Lung microvascular endothelial cell (primary cell): ENCODE measurements around the gene ZFHX3. TPM values are rescaled to one million over a fixed set of nuclear protein-coding genes. Genes with fewer than 3 reads are reported as not detected.
A peak's percentile ranks its signal among the peaks of the same experiment; 100 is the strongest.

Experiments used
- DNase-seq, 2 donors: peaks; one replicate each; pipeline versions ENCODE4 v3.0.0 to v3.0.0-alpha.2; 2010; ENCODE audit warnings: low read depth in 2 of 2
- total RNA-seq: library from RNA; depleted of rRNA; stranded (reverse); fragments of >200 nt; gene quantifications from 2 replicates; pipeline ENCODE4 v1.2.1, GENCODE V29; 2014

The ZFHX3 gene
- total RNA-seq, 1 donor from 2014 or later, result 7.9 TPM

GRCh38 chr16:72956124-72957064 is 91.5 kb downstream of the ZFHX3 start:
- DNase-seq, result peak in 1 of 2 donors; percentile 94

- no peak for DNase-seq
Measured at GRCh38 chr16:72952811-72953271, 95.1 kb downstream of the ZFHX3 start.

GRCh38 chr16:72952404-72952803 is 95.5 kb downstream of the ZFHX3 start:
- no peak for DNase-seq

- no peak for DNase-seq
Measured at GRCh38 chr16:72951916-72952315, 96.0 kb downstream of the ZFHX3 start.

- DNase-seq, result no peak
Measured at GRCh38 chr16:72950669-72951068, 97.3 kb downstream of the ZFHX3 start.

- no peak for DNase-seq
Measured at GRCh38 chr16:72948238-72948829, 99.6 kb downstream of the ZFHX3 start.

- no peak for DNase-seq
Measured at GRCh38 chr16:72947379-72948237, 100.3 kb downstream of the ZFHX3 start.

- no peak for DNase-seq
Measured at GRCh38 chr16:72946474-72947194, 101.3 kb downstream of the ZFHX3 start.

GRCh38 chr16:72946063-72946462 is 101.9 kb downstream of the ZFHX3 start:
- no peak for DNase-seq

- no peak for DNase-seq
Measured at GRCh38 chr16:72945611-72946010, 102.3 kb downstream of the ZFHX3 start.

- no peak for DNase-seq
Measured at GRCh38 chr16:72944757-72945485, 103.0 kb downstream of the ZFHX3 start.

- peak in 1 of 2 donors; percentile 65 for DNase-seq
Measured at GRCh38 chr16:72942021-72942420, 105.9 kb downstream of the ZFHX3 start.

- DNase-seq, result no peak
Measured at GRCh38 chr16:72940886-72941285, 107.0 kb downstream of the ZFHX3 start.

- no peak for DNase-seq
Measured at GRCh38 chr16:72939247-72939646, 108.7 kb downstream of the ZFHX3 start.

- peak; percentile 22 to 77 for DNase-seq
Measured at GRCh38 chr16:72938795-72939164, 109.1 kb downstream of the ZFHX3 start.

- no peak for DNase-seq
Measured at GRCh38 chr16:72937916-72938794, 109.8 kb downstream of the ZFHX3 start.

- peak in 1 of 2 donors; percentile 12 for DNase-seq
Measured at GRCh38 chr16:72937360-72937759, 110.6 kb downstream of the ZFHX3 start.

- no peak for DNase-seq
Measured at GRCh38 chr16:72936408-72936807, 111.5 kb downstream of the ZFHX3 start.

GRCh38 chr16:72935896-72936295 is 112.0 kb downstream of the ZFHX3 start:
- DNase-seq, result no peak
